Gastroesophageal sphincter (tissue), 3 donors: ENCODE data around the gene CORIN.

Experiments used
- POLR2A ChIP-seq, 2 donors: fragments of 450-650 bp; IDR thresholded peaks; one replicate each; pipeline ENCODE4 v1.6.1; 2017; ENCODE audit warnings: antibody characterized with exemption in 2 of 2, mild to moderate bottlenecking in 2 of 2, moderate library complexity in 1 of 2
- TF ChIP-seq, protein P1 (sequence below), 4 experiments: fragments of 200-600 bp in 2 of 4; fragments of 450-650 bp in 2 of 4; sonication (generic) in 1 of 4; IDR thresholded peaks; one replicate each; pipeline ENCODE4 v1.5.1; 2017 to 2019; ENCODE audit warnings: antibody characterized with exemption in 4 of 4, mild to moderate bottlenecking in 2 of 4, moderate library complexity in 2 of 4

DNA sequence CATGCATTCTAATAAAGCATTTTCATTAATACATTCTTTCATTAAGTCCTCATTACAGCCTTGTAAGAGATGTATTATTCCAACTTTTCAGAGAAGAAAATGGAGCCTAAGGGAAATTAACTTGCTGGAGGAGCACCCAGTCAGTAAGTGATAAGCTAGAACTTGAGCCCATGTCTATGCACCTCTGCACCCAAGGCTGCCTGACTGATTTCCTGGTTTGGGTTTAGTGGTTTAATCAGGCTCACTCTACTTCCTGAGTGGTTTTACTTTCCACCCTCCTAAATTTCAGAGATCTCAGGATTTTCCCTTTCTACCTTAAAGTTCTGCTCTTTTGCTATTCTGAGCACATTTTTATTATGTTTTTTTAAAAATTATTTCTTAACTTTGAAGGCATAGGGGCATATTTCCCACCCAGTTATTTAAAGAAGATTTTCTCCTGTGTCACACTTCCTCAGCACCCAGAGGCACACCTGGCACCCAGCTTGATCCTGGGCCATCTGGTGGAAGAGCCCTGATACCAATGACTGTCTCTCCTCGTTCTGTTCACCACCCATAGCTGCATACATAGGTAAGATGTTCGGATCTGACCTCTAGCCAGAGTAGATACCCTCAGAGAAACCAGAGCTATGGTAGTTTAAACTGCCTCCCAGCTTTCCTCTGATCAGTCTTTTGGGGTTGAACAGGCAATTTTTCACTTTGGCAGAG lies 10.4 kb downstream of the CORIN start:
- TF ChIP-seq, protein P1, sequence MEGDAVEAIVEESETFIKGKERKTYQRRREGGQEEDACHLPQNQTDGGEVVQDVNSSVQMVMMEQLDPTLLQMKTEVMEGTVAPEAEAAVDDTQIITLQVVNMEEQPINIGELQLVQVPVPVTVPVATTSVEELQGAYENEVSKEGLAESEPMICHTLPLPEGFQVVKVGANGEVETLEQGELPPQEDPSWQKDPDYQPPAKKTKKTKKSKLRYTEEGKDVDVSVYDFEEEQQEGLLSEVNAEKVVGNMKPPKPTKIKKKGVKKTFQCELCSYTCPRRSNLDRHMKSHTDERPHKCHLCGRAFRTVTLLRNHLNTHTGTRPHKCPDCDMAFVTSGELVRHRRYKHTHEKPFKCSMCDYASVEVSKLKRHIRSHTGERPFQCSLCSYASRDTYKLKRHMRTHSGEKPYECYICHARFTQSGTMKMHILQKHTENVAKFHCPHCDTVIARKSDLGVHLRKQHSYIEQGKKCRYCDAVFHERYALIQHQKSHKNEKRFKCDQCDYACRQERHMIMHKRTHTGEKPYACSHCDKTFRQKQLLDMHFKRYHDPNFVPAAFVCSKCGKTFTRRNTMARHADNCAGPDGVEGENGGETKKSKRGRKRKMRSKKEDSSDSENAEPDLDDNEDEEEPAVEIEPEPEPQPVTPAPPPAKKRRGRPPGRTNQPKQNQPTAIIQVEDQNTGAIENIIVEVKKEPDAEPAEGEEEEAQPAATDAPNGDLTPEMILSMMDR (IDR thresholded peaks at IDR 0.05) = no peak
- no peak for TF ChIP-seq POLR2A (IDR thresholded peaks at IDR 0.05)
